ENCODE results near the gene MED25.

DNA sequence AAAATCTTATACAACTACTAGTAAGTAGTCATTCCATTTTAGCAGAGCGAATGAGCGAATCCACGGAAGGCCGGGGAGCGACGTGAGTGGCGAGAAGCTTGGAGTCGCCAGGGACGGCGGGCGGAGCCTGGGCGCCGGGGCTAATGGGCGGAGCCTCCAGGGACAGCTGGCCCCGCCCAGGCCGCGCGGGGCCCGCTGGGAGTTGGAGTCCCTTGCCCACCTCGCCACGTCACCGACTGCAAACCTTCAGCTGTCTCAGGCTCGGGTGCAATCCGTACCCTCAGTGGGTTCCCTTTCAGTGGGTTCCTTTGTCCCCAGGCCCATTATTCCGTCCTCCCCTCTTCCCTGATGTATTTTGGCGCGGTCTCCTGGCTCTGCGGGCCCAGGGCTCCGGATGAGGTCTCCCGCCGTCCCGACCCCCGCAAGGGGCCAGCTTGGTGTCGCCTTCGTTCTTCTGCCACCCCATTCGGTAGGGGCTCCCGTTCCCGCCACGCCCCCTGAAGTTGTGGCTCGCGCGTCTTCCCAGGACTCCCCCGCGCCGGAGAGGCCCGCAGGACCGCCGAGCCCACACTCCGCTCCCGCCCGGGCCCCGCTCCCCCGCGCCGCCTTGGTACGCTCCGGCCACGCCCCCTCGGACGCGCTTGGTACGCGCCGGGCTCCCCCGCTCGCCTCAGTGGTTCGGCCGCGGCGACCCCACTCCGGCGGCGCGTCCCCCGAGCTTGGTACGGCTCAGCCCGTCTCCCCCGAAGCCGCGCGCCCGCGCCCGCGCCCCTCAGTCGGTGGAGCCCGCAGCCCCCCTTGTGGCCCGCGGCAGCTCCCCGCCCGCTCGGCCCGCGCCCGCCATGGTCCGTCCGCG, 32.6 kb downstream of the MED25 start, which contains the start of gene PTOV1:
- TF ChIP-seq YY1 (IDR thresholded peaks at IDR 0.05; ENCODE audit: low read depth) (no peak), RAD21 (IDR thresholded peaks at IDR 0.05; ENCODE audit: low read length) (no peak), MEF2A (IDR thresholded peaks at IDR 0.05; ENCODE audit: borderline replicate concordance, low read depth) (no peak), RXRA (IDR thresholded peaks at IDR 0.05; ENCODE audit: borderline replicate concordance, low read depth) (no peak), FOSL2 (IDR thresholded peaks at IDR 0.05; ENCODE audit: borderline replicate concordance, low read depth) (no peak), CHD2 (IDR thresholded peaks at IDR 0.05; ENCODE audit: low read length, partially characterized antibody) (no peak), SMC3 (IDR thresholded peaks at IDR 0.05; ENCODE audit: low read depth, low read length) (no peak), POLR2AphosphoS5 (IDR thresholded peaks at IDR 0.05; ENCODE audit: low read depth, low read length) (no peak), EZH2phosphoT487 (IDR thresholded peaks at IDR 0.05; ENCODE audit: borderline replicate concordance, low read depth) (no peak)
- TF ChIP-seq, protein P1, sequence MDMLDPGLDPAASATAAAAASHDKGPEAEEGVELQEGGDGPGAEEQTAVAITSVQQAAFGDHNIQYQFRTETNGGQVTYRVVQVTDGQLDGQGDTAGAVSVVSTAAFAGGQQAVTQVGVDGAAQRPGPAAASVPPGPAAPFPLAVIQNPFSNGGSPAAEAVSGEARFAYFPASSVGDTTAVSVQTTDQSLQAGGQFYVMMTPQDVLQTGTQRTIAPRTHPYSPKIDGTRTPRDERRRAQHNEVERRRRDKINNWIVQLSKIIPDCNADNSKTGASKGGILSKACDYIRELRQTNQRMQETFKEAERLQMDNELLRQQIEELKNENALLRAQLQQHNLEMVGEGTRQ (IDR thresholded peaks at IDR 0.05; ENCODE audit: borderline replicate concordance, low read depth, low read length): no peak
- TF ChIP-seq, protein P2, sequence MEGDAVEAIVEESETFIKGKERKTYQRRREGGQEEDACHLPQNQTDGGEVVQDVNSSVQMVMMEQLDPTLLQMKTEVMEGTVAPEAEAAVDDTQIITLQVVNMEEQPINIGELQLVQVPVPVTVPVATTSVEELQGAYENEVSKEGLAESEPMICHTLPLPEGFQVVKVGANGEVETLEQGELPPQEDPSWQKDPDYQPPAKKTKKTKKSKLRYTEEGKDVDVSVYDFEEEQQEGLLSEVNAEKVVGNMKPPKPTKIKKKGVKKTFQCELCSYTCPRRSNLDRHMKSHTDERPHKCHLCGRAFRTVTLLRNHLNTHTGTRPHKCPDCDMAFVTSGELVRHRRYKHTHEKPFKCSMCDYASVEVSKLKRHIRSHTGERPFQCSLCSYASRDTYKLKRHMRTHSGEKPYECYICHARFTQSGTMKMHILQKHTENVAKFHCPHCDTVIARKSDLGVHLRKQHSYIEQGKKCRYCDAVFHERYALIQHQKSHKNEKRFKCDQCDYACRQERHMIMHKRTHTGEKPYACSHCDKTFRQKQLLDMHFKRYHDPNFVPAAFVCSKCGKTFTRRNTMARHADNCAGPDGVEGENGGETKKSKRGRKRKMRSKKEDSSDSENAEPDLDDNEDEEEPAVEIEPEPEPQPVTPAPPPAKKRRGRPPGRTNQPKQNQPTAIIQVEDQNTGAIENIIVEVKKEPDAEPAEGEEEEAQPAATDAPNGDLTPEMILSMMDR (IDR thresholded peaks at IDR 0.05): no peak
- TF ChIP-seq, protein P3, sequence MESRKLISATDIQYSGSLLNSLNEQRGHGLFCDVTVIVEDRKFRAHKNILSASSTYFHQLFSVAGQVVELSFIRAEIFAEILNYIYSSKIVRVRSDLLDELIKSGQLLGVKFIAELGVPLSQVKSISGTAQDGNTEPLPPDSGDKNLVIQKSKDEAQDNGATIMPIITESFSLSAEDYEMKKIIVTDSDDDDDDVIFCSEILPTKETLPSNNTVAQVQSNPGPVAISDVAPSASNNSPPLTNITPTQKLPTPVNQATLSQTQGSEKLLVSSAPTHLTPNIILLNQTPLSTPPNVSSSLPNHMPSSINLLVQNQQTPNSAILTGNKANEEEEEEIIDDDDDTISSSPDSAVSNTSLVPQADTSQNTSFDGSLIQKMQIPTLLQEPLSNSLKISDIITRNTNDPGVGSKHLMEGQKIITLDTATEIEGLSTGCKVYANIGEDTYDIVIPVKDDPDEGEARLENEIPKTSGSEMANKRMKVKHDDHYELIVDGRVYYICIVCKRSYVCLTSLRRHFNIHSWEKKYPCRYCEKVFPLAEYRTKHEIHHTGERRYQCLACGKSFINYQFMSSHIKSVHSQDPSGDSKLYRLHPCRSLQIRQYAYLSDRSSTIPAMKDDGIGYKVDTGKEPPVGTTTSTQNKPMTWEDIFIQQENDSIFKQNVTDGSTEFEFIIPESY (IDR thresholded peaks at IDR 0.05; ENCODE audit: borderline replicate concordance, low read depth): no peak
